Loucy (cell line): ENCODE measurements around the gene PLSCR5.

Experiments
- EZH2phosphoT487 ChIP-seq: fragments of 200-600 bp; IDR thresholded peaks from 2 replicates; pipeline ENCODE4 v1.6.1; 2018; ENCODE audit warnings: antibody characterized with exemption, mild to moderate bottlenecking, moderate library complexity, borderline replicate concordance
- TF ChIP-seq, protein P1 (sequence below): fragments of 200-600 bp; sonication (generic); conservative IDR thresholded peaks from 2 replicates; pipeline ENCODE4 v1.5.1; 2014; ENCODE audit warnings: mild to moderate bottlenecking, antibody characterized with exemption, low read length

DNA sequence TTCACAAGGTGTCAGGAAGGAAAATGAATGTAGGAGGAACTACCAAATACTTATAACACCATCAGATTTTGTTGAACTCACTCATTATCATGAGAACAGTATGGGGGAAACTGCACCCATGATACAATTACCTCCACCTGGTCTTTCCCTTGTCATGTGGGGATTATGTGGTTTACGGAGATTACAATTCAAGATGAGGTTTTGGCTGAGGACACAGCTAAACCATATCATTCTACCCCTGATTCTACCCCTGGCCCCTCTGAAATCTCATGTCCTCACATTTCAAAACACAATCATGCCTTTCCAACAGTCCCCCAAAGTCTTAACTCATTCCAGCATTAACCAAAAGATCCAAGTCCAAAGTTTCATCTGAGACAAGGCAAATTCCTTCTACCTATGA lies 43.7 kb downstream of the PLSCR5 start:
- TF ChIP-seq, protein P1, sequence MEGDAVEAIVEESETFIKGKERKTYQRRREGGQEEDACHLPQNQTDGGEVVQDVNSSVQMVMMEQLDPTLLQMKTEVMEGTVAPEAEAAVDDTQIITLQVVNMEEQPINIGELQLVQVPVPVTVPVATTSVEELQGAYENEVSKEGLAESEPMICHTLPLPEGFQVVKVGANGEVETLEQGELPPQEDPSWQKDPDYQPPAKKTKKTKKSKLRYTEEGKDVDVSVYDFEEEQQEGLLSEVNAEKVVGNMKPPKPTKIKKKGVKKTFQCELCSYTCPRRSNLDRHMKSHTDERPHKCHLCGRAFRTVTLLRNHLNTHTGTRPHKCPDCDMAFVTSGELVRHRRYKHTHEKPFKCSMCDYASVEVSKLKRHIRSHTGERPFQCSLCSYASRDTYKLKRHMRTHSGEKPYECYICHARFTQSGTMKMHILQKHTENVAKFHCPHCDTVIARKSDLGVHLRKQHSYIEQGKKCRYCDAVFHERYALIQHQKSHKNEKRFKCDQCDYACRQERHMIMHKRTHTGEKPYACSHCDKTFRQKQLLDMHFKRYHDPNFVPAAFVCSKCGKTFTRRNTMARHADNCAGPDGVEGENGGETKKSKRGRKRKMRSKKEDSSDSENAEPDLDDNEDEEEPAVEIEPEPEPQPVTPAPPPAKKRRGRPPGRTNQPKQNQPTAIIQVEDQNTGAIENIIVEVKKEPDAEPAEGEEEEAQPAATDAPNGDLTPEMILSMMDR = no peak
- no peak for TF ChIP-seq EZH2phosphoT487
